Naive thymus-derived CD8-positive, alpha-beta T cell (primary cell): Measurements from ENCODE around the gene DCC. TPM values are rescaled to one million over a fixed set of nuclear protein-coding genes. Genes with fewer than 3 reads are reported as not detected.

ENCODE experiments used
- ATAC-seq, 2 donors: fragments of 150-1000 bp; cut with Tn5 transposase in 1 of 2; sonication (Bioruptor Pico), chemical (Tn5 transposase) in 1 of 2; 1 replicate in 1 of 2; 2 replicates in 1 of 2; pipeline ENCODE4 v1.10.0; 2021; ENCODE audit warnings: mild to moderate bottlenecking in 2 of 2, moderate library complexity in 2 of 2
- POLR2A ChIA-PET: fragments of 350-600 bp; sonication (Branson Sonifier 250); formaldehyde crosslinking; loops from one replicate; lab custom pipeline; 2021; ENCODE audit warnings: antibody characterized with exemption; lab: Charles Lee
- DNase-seq, 10 donors: peaks; one replicate each; pipeline versions ENCODE4 v3.0.0 to v3.0.0-alpha.2; 2020 to 2022
- H3K27ac Mint-ChIP-seq, 10 donors: one replicate each; pipeline ENCODE4 v1.8.0; 2020 to 2022; ENCODE audit warnings: mild to moderate bottlenecking in 10 of 10, mixed read lengths in 10 of 10, moderate library complexity in 4 of 10, inconsistent platforms in 1 of 10
- H3K27me3 Mint-ChIP-seq, 5 donors: one replicate each; pipeline ENCODE4 v1.8.0; 2021 to 2022; ENCODE audit warnings: mixed read lengths in 5 of 5
- H3K36me3 Mint-ChIP-seq, 3 donors: one replicate each; pipeline ENCODE4 v1.8.0; 2020 to 2022; ENCODE audit warnings: mixed read lengths in 3 of 3, mild to moderate bottlenecking in 2 of 3, inconsistent platforms in 1 of 3
- H3K4me1 Mint-ChIP-seq, 4 donors: one replicate each; pipeline ENCODE4 v1.8.0; 2021 to 2022; ENCODE audit warnings: mixed read lengths in 4 of 4
- H3K4me3 Mint-ChIP-seq, 10 donors: one replicate each; pipeline ENCODE4 v1.8.0; 2020 to 2022; ENCODE audit warnings: mild to moderate bottlenecking in 10 of 10, mixed read lengths in 10 of 10, moderate library complexity in 6 of 10, inconsistent platforms in 1 of 10
- H3K9me3 Mint-ChIP-seq, 9 donors: one replicate each; pipeline ENCODE4 v1.8.0; 2020 to 2022; ENCODE audit warnings: mixed read lengths in 9 of 9, mild to moderate bottlenecking in 3 of 9, inconsistent platforms in 1 of 9, moderate library complexity in 1 of 9
- polyA plus RNA-seq, 3 donors: library from polyadenylated mRNA; unstranded; fragments of 300-500 nt; fragmentation: Illumina TruSeq; gene quantifications; one replicate each; pipeline ENCODE4 v1.2.3, GENCODE V29; 2021
- total RNA-seq, 8 experiments: library from RNA in 2 of 8; stranded (reverse) in 2 of 8; gene quantifications; one replicate each; pipeline ENCODE4 v1.2.3 and lab custom pipeline; 2021 to 2026

DCC gene
- total and polyA plus RNA-seq, 5 experiments from 2014 or later, result not detected

GRCh38 chr18:52750995-52751394 is 411.0 kb downstream of the DCC start:
- H3K36me3 Mint-ChIP-seq, result no peaks in the 10 kb centered on the region
- no peak for DNase-seq
- no peak overlapping the region for H3K4me3 Mint-ChIP-seq
- POLR2A ChIA-PET, result no interaction called here
- H3K27me3 Mint-ChIP-seq, result no peaks in the 10 kb centered on the region
- H3K4me1 Mint-ChIP-seq, result no peaks in the 10 kb centered on the region
- peaks cover 0 to 16% (median 0%) of the 10 kb centered on the region in 9 donors for H3K9me3 Mint-ChIP-seq
- no peak for ATAC-seq
- no peak overlapping the region for H3K27ac Mint-ChIP-seq

- POLR2A ChIA-PET, result no interaction called here
- Mint-ChIP-seq H3K9me3 (peaks cover 0 to 24% (median 5%) of the 10 kb centered on the region in 9 donors), H3K36me3 (no peaks in the 10 kb centered on the region), H3K4me3 (no peak overlapping the region), H3K27me3 (no peaks in the 10 kb centered on the region), H3K27ac (no peak overlapping the region), H3K4me1 (no peaks in the 10 kb centered on the region)
- no peak for ATAC-seq
- DNase-seq, result no peak
Measured at GRCh38 chr18:52764316-52764715, 424.3 kb downstream of the DCC start.

DNA sequence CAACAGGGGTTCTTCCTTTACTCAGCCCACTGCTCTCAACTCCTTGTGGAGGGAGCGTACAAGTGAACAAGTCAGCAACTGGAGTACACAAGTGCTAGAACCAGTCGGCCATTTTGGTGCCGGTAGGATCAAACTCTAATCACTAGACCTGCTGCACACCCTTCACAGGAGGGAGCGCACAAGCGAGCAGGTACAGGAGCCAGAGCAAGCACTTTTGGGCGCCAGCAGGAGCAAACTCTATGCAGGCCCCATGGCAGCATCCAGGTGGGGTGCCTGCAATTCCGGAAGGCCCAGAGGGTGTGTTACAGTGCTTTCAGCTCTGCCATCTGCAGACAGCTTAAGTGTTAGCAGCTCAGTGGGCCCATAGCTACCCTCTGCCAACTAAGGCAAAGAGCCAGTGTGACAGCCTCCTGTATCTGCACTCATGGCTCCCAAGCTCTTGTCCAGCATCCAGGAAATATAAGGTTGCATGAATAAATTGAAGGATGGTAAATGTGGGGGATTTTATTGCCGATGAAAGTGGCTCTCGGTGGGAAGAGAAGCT is 426.1 kb downstream of the DCC start:
- H3K27me3 Mint-ChIP-seq, result no peaks in the 10 kb centered on the region
- H3K4me3 Mint-ChIP-seq, result no peak overlapping the region
- DNase-seq, result no peak
- POLR2A ChIA-PET, result no interaction called here
- no peak for ATAC-seq
- peaks cover 0 to 13% (median 6%) of the 10 kb centered on the region in 9 donors for H3K9me3 Mint-ChIP-seq
- no peaks in the 10 kb centered on the region for H3K36me3 Mint-ChIP-seq
- H3K4me1 Mint-ChIP-seq, result no peaks in the 10 kb centered on the region
- H3K27ac Mint-ChIP-seq, result no peak overlapping the region

- H3K27me3 Mint-ChIP-seq, result no peaks in the 10 kb centered on the region
- no peaks in the 10 kb centered on the region for H3K4me1 Mint-ChIP-seq
- no peak overlapping the region for H3K4me3 Mint-ChIP-seq
- H3K27ac Mint-ChIP-seq, result no peak overlapping the region
- POLR2A ChIA-PET, result no interaction called here
- H3K9me3 Mint-ChIP-seq, result peaks cover 2 to 31% (median 5%) of the 10 kb centered on the region in 9 donors
- H3K36me3 Mint-ChIP-seq, result no peaks in the 10 kb centered on the region
- ATAC-seq (no peak), DNase-seq (no peak)
Measured at GRCh38 chr18:52781113-52781512, 441.1 kb downstream of the DCC start.

GRCh38 chr18:52791321-52791720 is 451.3 kb downstream of the DCC start:
- H3K27me3 Mint-ChIP-seq, result no peaks in the 10 kb centered on the region
- ATAC-seq (no peak), DNase-seq (no peak)
- no peak overlapping the region for H3K27ac Mint-ChIP-seq
- POLR2A ChIA-PET, result no interaction called here
- peaks cover 16 to 82% (median 44%) of the 10 kb centered on the region in 9 donors for H3K9me3 Mint-ChIP-seq
- no peak overlapping the region for H3K4me3 Mint-ChIP-seq
- no peaks in the 10 kb centered on the region for H3K4me1 Mint-ChIP-seq
- peaks cover 0 to 36% (median 6%) of the 10 kb centered on the region in 3 donors for H3K36me3 Mint-ChIP-seq

DNA sequence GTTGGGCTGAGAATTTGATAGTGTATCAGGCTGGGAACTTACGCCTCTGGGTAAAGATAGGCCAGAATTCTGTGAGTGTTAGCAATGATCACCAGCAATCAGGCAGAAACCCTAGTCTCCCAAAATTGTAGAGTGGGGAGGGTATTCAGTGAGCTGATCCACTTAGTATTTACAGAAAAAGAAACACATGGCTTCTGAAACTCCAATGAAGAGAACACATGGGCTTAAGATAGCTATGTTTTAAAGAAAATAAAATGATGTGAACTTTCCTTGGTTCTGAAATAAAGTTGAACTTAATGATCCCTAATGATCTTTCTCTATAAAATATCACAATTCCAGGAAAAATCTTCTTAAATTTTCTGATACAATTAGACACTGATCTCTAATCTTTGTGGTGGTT is 472.8 kb downstream of the DCC start:
- POLR2A ChIA-PET, result no interaction called here
- H3K36me3 Mint-ChIP-seq, result no peaks in the 10 kb centered on the region
- DNase-seq (no peak), ATAC-seq (no peak)
- H3K27me3 Mint-ChIP-seq, result no peaks in the 10 kb centered on the region
- no peak overlapping the region for H3K27ac Mint-ChIP-seq
- no peaks in the 10 kb centered on the region for H3K4me1 Mint-ChIP-seq
- H3K4me3 Mint-ChIP-seq, result no peak overlapping the region
- H3K9me3 Mint-ChIP-seq, result peaks cover 2 to 22% (median 6%) of the 10 kb centered on the region in 9 donors

DNA sequence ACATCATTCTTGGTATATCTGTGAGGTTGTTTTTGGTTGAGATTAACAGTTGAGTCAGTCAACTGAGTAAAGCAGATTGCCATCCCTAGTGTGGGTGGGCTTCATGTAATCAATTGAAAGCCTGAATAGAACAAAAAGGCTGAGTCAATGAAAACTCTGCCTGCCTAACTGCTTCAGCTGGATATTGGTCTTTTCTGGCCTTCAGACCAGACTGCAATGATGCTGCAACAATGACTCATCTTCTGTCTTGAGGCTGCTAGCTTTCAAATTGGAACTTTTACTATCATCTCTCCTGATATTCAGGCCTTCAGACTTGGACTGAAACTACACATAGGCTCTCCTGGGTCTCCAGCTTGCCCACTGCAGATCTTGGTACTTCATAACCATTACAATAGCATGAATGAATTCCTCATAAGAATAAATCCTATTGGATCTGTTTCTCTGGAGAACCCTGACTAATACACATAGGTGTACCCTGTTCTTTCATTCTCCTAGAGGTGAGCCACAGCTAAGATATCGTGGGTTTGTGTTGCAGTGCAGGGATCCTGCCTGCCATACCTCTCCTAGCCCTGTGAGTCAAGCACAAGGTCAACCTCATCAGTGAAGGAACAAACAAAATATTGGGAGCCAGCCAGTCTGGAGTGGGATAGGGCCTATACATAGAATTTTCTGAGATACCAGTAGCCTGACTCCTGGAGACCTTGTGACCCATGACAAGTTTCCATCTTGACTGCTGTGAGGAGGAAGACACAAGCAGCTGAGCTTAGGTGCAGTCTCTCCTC is 473.8 kb downstream of the DCC start:
- no peak for ATAC-seq
- H3K4me1 Mint-ChIP-seq, result no peaks in the 10 kb centered on the region

DNA sequence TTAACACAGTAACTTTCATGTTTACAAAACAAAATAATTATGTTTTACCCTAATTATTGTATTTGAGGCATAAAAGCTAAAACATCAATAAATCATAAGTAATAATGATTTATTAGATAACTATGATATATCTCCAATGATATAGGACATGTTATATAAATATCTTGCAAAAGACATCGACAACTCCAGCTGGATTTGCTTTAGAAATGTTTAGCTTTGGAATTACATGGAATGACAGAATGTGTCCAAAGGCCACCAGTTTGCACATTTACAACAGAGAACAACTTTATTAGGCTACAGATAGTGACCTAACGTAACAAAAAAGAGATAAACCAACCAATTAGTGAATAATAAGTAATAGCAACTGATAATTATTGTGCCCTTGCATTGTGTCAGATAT is 475.7 kb downstream of the DCC start:
- Mint-ChIP-seq H3K9me3 (peaks cover 2 to 15% (median 3%) of the 10 kb centered on the region in 9 donors), H3K4me1 (no peaks in the 10 kb centered on the region), H3K27me3 (no peaks in the 10 kb centered on the region), H3K27ac (no peak overlapping the region), H3K36me3 (no peaks in the 10 kb centered on the region), H3K4me3 (no peak overlapping the region)
- no peak for ATAC-seq
- POLR2A ChIA-PET, result no interaction called here
- DNase-seq, result no peak

More for the DNA sequence above, 473.8 kb downstream of the DCC start:
- peaks cover 0 to 17% (median 5%) of the 10 kb centered on the region in 9 donors for H3K9me3 Mint-ChIP-seq
- no peak overlapping the region for H3K27ac Mint-ChIP-seq
- DNase-seq, result no peak
- no peaks in the 10 kb centered on the region for H3K27me3 Mint-ChIP-seq
- H3K36me3 Mint-ChIP-seq, result no peaks in the 10 kb centered on the region
- POLR2A ChIA-PET, result no interaction called here
- H3K4me3 Mint-ChIP-seq, result no peak overlapping the region

DNA sequence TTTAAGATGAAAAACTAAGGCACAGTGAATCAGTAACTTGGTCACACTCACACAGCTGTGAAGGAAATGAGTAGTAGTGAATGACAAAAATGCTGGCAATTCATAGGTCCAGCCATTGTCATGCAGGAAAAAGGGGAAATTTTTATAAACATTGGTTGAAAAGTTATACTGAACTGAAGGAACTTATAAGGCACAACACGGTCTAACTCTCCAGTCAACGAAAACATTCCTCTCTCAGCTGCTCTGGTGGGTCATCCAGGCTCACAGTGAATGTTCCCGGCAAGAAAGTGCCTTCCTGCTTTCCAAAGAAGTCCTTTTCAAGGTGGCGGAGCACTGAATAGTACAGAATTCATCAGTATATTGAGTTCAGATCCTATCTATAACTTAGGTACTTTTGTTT is 476.1 kb downstream of the DCC start:
- H3K4me3 Mint-ChIP-seq, result no peak overlapping the region
- no peaks in the 10 kb centered on the region for H3K27me3 Mint-ChIP-seq
- POLR2A ChIA-PET, result no interaction called here
- ATAC-seq (no peak), DNase-seq (no peak)
- no peaks in the 10 kb centered on the region for H3K4me1 Mint-ChIP-seq
- H3K27ac Mint-ChIP-seq, result no peak overlapping the region
- peaks cover 2 to 18% (median 6%) of the 10 kb centered on the region in 9 donors for H3K9me3 Mint-ChIP-seq
- H3K36me3 Mint-ChIP-seq, result no peaks in the 10 kb centered on the region

GRCh38 chr18:52822160-52822559 is 482.2 kb downstream of the DCC start:
- no peak for ATAC-seq
- no peak for DNase-seq
- Mint-ChIP-seq H3K9me3 (peaks cover 2 to 34% (median 7%) of the 10 kb centered on the region in 9 donors), H3K27me3 (no peaks in the 10 kb centered on the region), H3K4me1 (no peaks in the 10 kb centered on the region), H3K36me3 (no peaks in the 10 kb centered on the region), H3K4me3 (no peak overlapping the region), H3K27ac (no peak overlapping the region)
- POLR2A ChIA-PET, result no interaction called here

- H3K27me3 Mint-ChIP-seq, result no peaks in the 10 kb centered on the region
- H3K4me1 Mint-ChIP-seq, result no peaks in the 10 kb centered on the region
- no peak for DNase-seq
- POLR2A ChIA-PET, result no interaction called here
- peaks cover 0 to 34% (median 7%) of the 10 kb centered on the region in 9 donors for H3K9me3 Mint-ChIP-seq
- no peak overlapping the region for H3K4me3 Mint-ChIP-seq
- no peak for ATAC-seq
- no peak overlapping the region for H3K27ac Mint-ChIP-seq
- no peaks in the 10 kb centered on the region for H3K36me3 Mint-ChIP-seq
Measured at GRCh38 chr18:52824126-52824525, 484.1 kb downstream of the DCC start.

- Mint-ChIP-seq H3K36me3 (no peaks in the 10 kb centered on the region), H3K27ac (no peak overlapping the region), H3K9me3 (peaks cover 0 to 18% (median 3%) of the 10 kb centered on the region in 9 donors), H3K27me3 (no peaks in the 10 kb centered on the region), H3K4me1 (no peaks in the 10 kb centered on the region), H3K4me3 (no peak overlapping the region)
- no peak for DNase-seq
- POLR2A ChIA-PET, result no interaction called here
- no peak for ATAC-seq
Measured at GRCh38 chr18:52826994-52827393, 487.0 kb downstream of the DCC start.

DNA sequence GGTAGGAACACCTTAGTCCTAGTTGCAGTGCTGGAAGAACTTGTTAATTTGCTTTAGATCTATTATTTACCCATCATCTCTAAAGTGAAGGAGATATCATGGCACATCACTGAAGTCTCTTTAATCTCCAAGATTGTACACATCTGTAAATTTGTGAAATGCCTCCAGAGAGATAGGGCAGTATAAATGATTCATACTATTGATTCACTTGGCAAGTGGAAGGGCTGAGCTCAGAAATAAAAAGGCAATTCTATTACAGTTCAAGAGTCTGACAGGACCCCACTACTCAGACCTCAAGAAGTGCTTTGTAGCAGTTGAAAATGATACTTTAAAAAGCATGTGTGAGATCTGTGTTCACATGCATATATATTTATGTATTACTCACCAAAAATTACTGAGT is 489.3 kb downstream of the DCC start:
- H3K4me1 Mint-ChIP-seq, result no peaks in the 10 kb centered on the region
- no peak overlapping the region for H3K27ac Mint-ChIP-seq
- peaks cover 0 to 10% (median 2%) of the 10 kb centered on the region in 9 donors for H3K9me3 Mint-ChIP-seq
- no peak for ATAC-seq
- no peak overlapping the region for H3K4me3 Mint-ChIP-seq
- POLR2A ChIA-PET, result no interaction called here
- no peaks in the 10 kb centered on the region for H3K36me3 Mint-ChIP-seq
- H3K27me3 Mint-ChIP-seq, result no peaks in the 10 kb centered on the region
- DNase-seq, result no peak
